GM19099 (cell line): ENCODE results near the gene STK4.

ENCODE experiments used
- POLR2A ChIP-seq: IDR thresholded peaks from 3 replicates; pipeline ENCODE4 v1.6.1; 2011; ENCODE audit warnings: low read depth; ENCODE audit not compliant: insufficient read length; ENCODE audit errors: extremely low read depth

STK4 gene

GRCh38 chr20:45097485-45098102 lies 131.3 kb downstream of the STK4 start:
- TF ChIP-seq POLR2A, result no peak

DNA sequence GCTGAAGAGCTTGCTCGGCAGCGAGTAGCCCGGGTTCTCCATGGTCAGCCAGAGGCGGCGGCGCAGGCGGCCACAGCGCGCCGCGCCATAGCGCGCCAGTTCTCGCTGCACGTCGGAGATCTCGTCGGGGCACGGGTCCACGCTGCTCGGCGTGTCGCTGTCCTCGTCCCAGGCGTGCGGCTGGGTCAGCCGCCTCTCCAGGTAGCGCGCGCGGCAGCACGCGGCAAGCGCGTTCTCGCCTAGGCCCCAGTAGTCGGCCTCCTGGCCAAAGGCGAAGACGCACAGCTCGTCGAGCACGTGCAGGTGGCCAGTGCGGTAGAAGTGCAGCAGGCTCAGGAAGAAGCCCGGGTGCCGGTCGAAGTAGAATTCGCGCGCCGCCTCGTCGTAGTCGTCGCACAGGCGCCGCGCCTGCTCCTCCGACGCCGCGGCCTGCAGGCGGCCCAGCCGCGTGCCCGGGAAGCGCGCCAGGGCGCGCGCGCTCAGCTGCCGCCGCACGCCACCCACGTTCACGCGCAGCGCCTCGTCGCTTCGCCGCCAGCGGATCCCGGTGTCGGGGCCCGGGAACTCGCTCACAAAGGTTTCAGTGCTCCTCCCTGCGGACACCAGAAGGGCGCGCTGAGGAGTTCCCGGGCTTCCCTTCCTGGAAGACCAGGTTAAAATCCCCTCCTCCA lies 131.9 kb downstream of the STK4 start:
- TF ChIP-seq POLR2A, result no peak

- no peak for TF ChIP-seq POLR2A
These were observed 134.4 kb downstream of the STK4 start, which contains the start of gene KCNS1 for GRCh38 chr20:45100563-45101245. Gene KCNS1, minus strand, starts transcription at chr20:45101127. Its CDS starts 1,891 bp downstream, at chr20:45099236.

DNA sequence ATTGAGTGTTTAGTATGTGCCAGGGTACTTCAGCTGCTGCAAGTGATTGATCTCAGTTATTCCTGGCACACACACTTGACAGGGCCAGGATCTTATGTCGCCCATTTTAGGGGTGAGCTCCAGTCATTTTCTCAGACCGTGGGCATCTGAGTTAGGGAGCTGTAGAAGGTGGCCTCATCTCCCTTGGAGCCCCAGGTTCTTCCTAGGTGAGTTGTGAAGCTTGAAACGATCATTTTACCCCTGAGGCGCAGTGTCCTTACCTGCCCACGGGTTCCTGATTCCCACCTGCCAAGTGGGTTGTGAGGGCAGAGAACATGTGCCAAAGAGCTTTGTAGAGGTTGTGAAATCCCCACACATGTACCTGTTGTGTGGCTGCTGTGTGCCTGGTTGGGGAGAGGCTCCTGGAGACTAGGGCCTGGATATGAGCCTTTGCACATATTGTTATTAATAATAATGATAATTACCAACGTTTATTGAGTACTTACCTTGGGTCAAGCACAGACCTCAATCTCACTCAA lies 135.1 kb downstream of the STK4 start:
- no peak for TF ChIP-seq POLR2A

DNA sequence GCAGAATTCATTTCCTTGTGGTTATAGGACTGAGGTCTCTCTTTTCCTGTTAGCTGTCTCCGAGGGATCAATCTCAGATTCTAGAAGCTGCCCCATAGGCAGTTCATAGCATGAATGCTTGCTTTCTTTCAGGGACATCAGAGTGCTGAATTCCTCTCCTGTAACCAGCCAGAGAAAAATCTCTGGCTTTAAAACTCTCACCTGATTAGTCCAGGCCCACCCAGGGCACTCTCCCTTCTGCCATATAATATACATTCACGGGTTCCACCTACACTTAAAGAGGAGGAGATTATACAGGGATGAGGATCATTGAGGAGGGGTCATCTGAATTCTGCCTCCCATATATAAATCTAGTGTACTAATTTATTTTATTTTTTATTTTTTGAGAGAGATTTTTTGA lies 136.8 kb downstream of the STK4 start:
- no peak for TF ChIP-seq POLR2A

GRCh38 chr20:45104786-45105185 lies 138.5 kb downstream of the STK4 start:
- TF ChIP-seq POLR2A, result no peak

DNA sequence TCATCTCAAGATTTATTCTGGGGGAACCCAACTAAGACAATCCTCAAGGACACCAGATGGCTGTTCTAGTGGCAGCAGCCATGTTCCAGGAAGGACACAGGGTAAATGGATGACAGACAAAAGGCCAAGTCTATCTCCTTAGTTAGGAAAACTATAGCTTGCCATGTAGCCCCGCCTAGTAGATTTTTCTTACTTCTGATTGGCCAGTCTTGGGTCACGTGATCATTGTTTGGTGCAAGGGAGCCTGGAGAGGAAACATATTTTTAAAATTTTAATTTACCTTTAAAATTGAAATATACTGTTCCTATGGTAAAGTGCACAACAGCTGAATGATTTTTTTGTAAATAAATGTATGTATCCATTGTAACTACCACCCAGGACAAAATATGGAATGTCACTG lies 139.0 kb downstream of the STK4 start:
- no peak for TF ChIP-seq POLR2A

- TF ChIP-seq POLR2A, result no peak
These were observed 143.3 kb downstream of the STK4 start for GRCh38 chr20:45109634-45110033.

DNA sequence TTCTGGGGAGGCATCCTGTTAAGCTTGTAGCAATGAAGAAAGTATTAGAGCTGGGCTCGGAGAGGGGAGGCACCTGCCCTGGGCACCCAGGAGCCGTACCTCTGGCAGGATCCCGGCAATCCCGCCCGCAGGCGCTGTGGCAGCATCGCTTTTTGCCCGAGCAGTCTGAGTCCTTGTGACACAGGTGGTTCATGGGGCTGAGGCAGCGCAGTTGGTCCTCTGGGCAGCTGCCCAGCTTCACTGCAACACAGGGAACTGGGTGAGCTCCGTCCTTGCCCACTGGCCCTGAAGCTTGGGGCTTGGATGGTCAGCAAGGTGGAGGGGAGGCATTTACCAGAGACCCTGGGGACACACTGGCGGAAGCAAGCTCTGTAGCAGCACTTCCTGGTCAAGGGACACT lies 144.0 kb downstream of the STK4 start:
- TF ChIP-seq POLR2A, result no peak

DNA sequence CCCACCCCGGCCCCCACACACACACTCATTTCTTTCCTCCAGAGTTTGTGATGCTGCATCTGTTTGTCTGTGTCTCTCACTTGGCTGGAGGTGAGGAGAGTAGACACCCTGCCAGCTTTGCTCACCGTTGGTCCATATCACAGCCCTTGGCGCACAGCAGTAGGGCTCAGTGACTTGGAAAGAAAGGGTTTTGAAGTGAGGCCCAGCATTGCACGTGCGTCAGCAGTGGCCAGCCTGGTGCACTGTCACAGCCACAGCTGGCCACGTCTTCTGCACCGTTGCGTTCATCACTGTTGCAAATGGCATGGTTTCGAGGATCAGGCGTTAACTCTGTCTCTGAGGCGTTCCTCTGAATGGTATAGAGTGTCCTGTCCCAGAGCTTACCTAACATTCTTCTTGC lies 145.0 kb downstream of the STK4 start:
- no peak for TF ChIP-seq POLR2A

DNA sequence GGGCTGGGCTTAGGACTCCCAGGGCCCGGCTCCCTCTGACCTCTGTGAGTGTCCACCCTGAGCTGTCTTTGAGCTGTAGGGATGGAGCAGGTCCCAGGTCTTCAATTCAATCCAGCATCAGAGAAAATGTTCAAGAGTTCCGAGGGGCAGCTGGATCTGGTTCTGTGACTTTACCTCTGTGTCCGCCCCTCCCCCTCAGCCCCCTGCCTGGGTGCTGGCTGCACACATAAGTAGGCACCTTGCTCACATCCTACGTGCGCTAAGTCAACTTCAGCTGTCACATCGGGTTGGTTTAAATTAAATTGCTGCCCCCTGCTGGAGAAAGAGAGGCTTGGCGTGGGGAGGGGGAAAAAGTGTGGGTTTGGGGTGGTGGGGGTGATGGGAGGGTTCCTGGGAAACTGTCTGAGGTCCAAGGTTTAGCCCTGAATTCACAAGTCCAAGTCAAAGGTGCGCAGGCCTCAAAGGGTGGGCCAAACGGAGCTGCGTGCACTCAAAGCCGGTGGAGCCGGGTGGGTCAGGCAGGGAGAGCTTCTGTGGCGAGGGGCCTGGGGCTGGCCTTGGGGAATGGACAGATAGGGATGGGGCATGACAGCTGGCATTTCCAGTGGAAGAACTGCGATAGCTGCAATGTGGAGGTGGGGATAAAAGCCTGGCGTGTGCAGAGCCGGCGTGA lies 145.6 kb downstream of the STK4 start:
- no peak for TF ChIP-seq POLR2A

GRCh38 chr20:45112754-45113153 lies 146.4 kb downstream of the STK4 start:
- no peak for TF ChIP-seq POLR2A

- no peak for TF ChIP-seq POLR2A
These were observed 147.6 kb downstream of the STK4 start for GRCh38 chr20:45113865-45114264.

- no peak for TF ChIP-seq POLR2A
These were observed 148.4 kb downstream of the STK4 start, which contains the start of gene WFDC5 for GRCh38 chr20:45114465-45115385. Gene WFDC5, minus strand, starts transcription at chr20:45115174. Its CDS starts 91 bp downstream, at chr20:45115083.
